ENCODE data around the gene CD8B.
"Not testable (repeated sequence)": the region's sequence is repeated elsewhere in the genome, so short reads cannot be mapped to it uniquely, and the experiment has no call there.

CD8B gene

DNA sequence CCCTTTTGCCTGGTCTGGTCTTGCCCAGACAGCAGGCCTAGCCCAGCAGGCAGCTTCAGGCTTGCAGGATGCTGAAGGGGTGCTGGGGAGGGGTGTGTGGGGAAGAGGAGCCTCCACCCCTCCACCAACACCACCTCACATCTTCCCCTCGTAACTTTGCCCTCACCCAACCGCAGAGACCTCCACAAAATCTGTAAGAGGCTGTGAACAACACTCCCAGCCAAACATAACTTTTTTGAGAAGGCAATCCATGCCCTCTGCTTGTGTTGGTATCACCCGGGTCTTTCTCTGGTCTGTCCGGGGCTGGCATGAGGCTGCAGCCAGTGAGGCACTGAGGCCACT lies 26.2 kb downstream of the CD8B start:
- DNase-seq: not testable (repeated sequence)

DNA sequence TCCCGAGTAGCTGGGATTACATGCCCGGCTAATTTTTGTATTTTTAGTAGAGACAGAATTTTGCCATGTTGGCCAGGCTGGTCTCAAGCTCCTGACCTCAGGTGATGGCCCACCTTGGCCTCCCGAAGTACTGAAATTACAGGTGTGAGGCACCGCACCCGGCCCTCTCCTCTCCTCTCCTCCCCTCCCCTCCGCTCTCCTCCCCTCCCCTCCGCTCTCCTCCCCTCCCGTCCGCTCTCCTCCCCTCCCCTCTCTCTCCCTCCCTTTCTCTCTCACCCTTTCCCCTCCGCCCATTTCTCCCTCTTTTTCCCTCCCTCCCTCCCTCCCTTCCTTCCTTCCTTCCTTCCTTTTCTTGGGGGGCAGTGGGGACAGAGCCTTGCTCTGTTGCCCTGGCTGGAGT lies 28.4 kb downstream of the CD8B start:
- DNase-seq: no peak

DNA sequence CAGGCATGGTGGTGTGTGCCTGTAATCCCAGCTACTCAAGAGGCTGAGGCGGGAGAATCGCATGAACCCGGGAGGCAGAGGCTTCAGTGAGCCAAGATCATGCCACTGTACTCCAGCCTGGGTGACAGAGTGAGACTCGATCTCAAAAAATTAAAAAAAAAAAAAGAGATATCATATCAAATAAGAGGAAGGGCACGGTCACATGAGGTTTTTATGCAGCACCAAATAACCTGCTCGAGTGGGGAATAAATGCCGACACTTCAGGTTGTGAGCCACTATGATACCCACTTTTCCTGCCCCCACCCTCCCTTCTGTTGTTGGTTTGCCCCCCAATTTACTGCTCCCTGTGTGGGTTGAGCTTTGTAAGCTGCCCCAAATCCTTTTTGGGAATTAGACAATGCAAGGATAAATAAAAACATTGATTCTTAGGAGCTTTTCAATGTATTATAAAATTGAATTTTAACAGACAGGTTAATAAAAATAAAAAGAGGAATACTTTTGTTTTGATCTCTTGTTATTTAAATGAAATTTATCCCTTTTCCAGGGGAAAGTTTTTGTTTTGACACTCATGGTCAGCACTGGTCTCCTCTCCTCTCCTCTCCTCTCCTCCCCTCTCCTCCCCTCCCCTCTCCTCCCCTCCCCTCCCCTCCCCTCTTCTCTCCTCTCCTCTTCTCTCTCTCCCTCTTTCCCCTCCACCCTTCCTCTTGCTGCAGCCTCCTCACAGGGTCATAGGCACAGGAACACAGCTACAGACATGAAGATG lies 29.2 kb downstream of the CD8B start:
- no peak for DNase-seq

DNA sequence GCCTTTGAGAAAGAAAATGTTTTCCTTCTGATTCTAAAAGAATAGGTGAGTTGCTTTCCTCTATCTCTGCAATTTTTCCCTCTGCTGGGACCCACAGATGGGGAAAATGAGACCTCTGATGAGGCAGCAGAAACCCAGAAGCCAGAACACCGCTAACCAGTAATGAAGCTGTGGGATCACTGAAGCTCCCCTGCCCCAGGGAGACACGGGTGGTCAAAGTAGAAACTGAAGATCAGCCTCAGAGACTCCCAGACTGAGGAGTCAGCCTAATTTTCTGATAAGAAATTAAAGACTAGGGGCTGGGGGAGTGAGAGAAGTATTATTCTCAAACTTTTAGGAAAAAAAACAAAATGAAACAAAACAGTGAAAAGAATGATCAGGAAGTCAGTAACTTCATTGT lies 30.1 kb downstream of the CD8B start:
- no peak for DNase-seq

DNA sequence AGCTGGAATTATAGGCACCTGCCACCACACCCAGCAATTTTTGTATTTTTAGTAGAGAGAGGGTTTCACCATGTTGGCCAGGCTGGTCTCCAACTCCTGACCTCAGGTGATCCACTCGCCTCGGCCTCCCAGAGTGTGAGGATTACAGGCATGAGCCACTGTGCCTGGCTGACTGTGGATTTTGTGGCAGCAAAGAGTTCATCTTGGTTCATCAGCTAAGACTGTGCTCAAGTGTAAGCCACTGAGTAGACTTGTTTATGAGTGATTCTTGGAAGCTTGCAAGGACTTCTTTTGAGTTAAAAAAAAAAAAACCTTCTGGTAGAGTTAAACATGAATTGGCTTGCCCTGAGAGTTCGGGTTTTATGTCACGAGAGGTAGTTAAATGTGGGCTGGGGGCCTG lies 34.7 kb downstream of the CD8B start:
- DNase-seq: no peak

DNA sequence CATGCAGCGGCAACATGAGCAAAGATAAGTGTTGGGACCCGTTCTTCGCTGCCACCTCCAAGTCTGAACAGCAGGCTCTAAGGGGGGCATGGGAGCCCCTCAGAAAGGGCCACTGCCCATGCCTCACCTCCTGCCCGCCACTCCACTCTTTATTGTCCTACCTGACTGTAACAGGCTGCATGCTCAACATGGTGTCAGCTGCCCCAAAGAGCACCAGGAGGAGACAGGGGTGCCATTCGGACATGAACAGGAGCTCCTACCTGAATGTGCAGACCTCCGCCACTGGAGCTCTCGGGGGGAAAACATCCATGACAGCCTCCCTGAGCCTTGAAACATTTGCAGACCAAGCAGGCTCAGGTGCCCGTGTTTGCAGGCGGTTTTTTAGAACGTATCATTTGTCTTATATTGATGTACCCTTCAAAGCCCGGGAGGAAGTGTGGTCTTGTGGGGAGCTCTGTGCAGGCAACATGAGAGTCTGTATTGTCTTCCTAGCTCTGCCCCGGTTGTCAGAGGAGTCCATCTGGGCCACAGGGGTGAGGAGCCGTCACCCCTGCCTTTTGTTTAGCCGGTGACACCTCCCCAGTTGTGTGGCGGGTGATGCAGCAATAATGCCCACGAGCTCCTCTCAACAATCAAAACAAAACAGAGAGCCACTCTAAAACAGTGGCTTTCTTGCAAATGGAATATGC lies 35.8 kb downstream of the CD8B start:
- no peak for DNase-seq

DNA sequence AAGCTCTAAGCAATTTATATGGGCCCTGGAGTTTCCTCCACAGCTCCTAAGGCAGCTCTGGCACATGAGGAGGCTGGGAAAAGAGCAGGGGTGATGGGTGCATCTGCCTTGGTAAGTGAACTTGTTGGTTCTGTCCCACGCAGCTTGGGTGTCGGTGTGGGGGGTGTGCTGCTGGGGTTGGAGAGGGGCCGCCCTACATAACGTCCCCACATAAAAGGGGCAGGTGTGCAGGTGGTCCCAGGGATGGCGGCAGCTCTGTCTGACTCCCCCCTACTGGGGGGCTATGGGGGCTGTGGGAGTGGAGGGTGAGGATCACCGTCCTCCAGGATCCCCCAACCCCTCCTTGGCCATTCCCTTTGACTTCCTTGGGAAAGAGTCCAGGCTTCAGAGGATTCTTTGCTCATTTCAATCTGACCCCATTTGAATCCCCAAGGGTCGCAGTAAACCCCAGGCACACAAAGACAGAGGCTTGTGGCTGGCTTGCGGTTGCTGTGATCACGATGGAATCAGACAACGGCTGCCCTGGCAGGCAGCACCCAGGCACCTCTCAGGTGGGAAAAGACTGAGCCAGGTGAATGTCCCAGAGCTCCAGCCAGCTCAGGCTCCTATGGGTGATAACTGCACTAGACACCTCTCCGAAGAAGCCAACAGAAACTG lies 36.5 kb downstream of the CD8B start:
- DNase-seq: no peak

DNA sequence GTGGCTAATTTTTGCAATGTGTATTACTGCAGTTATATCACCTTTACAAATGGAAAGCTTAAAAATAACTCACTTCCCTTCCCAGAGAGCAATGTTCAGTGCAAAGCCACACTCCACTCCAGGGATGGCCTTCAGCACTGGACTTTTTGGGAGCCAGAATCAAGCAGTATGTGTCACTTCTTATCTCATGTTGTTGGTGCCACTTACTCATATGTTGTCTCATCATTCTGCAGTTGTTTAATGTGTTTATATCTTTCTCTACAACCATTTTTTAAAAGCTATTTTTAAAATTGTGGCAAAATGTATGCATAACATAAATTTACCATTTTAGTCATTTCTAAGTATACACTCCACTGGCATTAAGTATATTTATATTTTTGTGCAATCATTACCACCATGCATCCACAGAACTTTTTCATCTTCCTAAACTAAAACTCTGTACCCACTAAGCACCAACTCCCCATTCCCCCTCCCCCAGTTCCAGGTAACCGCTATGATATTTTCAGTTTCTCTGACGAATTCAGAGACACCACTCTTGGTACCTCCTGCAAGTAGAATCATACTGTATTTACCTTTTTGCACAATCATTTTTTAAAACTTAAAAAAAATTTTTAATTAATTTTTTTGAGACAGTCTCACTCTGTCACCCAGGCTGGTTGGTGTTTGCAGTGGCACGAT lies 38.9 kb downstream of the CD8B start:
- no peak for DNase-seq

DNA sequence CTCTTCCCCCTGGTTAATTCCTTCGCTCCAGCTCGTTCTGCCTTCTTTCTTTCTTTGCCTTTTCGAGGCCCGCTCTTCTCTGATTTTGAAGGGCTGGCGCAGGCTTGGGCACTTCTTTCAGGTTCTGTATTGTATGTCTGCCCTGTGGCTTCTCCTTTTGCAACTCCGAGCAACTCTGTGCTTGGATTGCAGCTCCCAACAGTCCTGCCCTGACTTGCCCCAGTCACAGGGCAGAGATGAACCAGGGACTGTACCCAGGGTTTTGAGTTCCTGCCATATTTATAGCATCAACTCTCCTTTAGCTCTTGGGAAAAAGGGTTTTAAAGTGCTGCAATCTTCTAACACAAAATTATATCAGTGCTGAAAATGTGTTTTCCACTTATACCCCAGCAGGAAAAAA lies 39.8 kb downstream of the CD8B start:
- DNase-seq: no peak

DNA sequence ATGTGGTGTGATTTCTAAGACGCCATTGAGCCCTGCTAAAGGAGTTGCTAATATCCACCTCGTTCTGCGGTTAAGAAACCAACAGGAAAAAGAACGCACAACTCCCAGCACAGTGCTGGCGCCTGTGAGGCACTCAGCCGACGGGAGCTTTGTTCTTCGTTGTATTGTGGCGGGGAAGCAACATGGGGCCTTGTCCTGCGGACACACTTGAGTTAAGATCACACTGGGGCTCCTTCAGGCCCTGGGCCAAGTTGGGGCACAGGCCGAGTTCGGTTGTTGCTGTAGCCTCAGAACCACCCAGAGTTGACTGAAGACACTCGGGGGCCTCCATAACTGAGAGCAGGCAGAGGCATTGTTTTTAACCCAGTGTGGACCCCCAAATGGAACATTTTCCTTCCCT lies 40.4 kb downstream of the CD8B start:
- no peak for DNase-seq

DNA sequence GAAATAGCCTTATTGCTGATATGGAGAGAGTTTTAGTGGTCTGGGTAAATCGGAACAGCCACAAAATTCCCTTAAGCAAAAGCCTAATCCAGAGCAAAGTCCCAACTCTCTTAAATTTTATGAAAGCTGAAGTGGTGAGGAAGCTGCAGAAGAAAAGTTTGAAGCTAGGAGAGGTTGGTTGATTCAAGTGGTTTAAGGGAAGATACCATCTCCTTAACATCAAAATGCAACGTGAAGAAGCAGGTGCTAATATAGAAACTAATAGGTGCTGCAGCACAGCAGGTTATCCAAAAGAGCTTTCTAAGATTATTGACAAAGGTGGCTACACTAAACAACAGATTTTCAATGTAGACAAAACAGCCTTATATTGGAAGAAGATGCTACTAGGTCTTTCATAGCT lies 42.7 kb downstream of the CD8B start:
- no peak for DNase-seq

DNA sequence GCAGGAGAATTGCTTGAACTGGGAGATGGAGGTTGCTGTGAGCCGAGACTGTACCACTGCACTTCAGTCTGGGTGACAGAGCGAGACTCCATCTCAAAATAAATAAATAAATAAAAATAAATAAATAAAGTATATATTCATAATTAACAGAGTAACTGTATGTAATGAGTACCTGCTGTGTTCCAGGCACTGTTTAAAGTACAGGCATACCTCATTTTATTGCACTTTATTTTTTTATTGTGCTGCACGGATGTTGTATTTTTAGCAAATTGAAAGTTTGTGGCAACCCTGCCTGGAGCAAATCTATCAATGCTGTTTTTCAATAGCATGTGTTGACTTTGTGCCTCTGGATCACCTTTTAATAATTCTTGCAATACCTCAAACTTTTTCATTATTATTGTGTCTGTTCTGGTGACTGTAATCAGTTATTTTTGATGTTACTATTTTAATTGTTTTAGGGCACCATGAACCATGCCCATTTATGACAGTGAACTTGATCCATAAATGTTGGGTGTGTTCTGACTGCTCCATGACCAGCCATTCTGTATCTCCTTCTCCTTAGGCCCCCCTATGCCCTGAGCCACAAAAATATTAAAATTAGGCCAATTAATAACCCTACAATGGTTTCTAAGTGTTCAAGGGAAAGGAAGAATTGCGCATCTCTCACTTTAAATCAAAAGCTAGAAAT lies 43.4 kb downstream of the CD8B start:
- no peak for DNase-seq

DNA sequence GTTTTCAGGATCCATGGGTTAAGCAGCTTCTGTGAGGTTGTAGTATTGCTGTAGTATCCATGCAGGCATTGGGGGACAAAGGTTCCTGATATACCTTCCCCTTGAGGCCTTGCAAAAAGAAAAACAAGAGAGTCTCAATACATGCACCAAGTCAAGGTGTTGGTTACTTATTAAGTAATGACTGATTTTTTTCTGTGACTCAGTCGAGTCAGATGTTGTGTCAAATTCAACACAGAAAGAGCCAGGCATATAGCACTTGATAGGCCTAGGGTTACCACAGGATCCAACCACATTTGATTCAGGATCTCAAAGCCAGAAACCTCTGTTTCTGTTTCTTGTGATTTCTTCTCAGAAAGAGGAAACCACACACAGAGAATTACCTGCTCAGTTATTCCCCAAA lies 46.1 kb downstream of the CD8B start:
- DNase-seq: no peak

DNA sequence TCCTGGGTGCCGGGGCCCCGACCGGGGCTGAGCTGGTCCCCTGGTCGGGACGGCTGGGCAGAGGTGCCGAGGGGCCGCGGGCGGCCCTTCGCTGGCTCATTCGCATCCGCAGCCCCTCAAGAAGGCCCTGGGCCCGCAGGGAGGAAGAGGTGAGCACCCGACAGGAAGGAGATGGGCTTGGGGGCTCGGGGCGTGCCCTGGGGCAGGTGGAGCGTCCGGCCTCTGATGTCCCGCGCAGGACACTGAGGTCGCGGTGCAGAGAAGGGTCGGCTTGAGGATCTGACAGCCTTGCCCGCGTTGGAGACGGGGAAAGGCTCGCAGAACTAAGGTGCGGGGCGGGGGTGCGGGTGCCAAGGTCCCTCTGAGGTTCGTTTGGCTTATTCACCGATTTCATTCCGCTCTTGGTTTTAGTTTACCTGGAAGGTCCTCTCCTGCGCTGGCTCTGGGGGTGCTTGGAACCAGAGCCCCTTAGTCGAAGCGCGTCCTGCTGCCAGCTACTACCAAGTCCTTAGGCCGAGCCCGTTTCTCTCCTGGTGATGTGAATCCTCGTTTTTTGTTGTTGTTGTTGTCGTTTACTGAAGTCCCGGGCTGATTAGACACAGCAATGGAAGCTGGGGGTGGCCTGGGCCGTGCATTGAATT lies 52.1 kb downstream of the CD8B start:
- DNase-seq: peak in 1 of 4 experiments; percentile 4

DNA sequence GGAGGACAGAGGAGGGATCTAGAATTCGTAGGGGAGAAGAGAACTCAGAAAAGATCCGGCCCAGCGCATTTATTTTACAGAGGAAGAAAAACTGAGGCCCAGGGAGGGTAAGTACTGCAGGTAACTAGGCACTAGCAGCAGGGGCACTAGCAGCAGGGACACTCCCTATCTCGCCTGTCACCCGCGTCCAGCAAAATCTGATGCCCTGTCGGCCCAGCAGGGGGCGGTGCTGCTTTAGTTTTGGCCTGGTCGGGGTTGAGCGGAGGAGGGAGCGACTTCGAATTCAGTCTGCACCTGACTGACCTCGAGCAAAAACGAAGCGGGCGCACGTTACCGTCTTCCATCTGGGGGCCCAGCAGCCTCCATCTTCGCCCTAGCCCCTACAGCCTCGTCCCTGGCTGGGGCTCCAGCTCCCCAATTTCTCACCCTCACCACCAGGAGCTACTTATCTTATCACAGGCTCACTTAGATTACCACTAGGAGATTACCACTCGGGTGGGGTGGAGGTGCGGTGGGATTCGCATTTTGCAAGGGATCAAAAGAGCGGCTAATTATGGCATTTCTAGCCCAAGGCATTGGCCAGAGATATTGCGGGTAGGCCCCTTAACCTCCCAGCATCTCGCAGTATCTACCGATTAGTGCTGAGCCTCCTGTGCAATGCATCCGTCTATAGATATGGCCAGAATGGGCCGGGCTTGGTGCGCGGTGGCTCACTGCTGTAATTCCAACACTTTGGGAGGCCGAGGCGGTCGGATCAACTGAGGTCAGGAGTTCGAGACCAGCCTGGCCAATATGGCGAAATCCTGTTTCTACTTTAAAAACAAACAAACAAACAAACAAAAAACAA lies 53.1 kb downstream of the CD8B start:
- peak; percentile 82 to 91 (median 88) for DNase-seq

DNA sequence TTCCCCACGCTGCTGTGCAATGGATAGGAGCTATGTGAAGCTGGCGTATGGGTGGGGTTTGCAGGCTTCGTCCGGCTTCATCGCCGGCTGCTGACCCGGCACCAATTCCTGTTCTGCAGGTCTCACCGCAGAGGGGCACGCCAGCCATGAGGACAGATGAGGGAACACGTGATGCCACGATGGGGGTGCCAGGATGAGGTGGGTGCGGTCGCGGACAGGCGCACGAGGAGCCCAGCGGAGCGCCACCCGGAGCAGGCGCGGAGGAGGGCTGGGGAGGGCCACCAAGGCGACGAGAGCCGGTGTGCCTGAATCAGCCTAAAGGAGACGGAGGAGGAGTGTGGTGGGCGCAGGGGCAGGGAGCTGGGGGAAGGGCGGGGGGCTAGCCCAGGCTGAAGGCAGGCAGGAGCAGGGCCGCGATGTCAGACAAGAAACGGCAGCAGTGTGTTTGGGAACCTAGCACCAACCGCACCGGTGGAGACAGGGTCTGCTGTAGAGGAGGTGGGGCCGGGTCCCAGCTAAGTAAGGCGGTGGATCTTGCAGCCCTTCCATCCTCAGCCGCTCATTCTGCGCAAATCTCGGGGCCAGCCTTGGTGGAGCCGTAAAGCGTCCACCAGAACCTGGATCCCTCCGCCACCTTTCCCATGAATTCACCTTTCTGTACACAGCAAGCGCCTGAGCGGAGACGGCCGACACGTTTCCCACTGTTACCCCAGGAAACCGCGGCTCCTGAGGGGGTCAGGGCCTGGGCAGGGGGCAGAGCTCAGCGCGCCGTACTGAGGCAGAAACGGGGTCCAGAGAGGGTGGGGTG lies 54.0 kb downstream of the CD8B start:
- peak in 3 of 4 experiments; percentile 21 to 42 (median 22) for DNase-seq

DNA sequence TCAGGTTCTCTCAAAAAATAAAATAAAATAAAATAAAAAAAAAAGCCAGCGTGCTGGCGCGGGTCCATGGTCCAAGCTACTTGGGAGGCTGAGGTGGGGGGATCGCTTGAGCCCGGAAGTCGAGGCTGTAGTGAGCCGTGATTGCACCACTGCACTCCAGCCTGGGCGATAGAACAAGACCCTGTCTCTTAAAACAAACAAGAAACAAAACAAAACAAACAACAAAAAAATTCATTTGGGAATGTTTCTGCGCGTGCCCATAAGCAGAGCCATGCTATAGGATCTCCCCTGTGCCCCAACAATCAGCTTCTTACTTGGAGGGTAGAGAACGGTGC lies 54.6 kb downstream of the CD8B start:
- no peak for DNase-seq

DNA sequence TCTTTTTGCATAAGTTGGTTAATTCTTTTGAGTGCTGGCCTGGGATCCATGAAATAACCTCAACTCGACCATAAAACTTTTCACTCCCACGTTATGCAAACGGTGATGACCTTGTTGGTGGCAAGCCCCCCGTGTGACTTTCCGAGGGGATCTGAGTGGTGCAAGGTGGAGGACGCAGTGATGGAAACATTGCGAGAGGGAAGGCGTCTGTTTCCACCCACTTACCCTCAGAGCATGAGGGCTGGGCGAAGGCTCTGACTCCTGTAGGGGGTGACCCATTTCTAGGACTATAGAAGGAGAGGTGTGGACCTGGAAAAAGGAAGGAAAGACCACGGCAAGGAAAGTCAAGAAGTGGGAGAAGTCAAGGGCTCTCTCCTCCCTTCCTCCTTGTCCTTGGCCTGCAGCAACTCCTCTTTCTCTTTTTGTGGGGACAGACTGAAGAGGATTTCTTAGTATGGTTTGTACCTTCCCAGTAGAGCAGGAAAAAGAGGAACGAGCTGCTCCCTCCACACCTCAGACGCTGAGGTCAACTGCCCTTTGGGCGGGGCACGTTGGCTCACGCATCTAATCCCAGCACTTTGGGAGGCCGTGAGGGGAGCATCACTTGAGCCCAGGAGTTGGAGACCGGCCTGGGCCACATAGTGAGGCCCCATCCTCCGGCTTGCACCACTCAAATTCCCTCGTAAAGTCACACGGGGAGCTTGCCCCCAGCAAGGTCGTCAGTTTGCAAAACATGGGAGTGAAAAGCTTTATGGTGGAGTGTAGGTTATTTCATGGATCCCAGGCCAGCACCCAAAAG lies 55.4 kb downstream of the CD8B start:
- no peak for DNase-seq

DNA sequence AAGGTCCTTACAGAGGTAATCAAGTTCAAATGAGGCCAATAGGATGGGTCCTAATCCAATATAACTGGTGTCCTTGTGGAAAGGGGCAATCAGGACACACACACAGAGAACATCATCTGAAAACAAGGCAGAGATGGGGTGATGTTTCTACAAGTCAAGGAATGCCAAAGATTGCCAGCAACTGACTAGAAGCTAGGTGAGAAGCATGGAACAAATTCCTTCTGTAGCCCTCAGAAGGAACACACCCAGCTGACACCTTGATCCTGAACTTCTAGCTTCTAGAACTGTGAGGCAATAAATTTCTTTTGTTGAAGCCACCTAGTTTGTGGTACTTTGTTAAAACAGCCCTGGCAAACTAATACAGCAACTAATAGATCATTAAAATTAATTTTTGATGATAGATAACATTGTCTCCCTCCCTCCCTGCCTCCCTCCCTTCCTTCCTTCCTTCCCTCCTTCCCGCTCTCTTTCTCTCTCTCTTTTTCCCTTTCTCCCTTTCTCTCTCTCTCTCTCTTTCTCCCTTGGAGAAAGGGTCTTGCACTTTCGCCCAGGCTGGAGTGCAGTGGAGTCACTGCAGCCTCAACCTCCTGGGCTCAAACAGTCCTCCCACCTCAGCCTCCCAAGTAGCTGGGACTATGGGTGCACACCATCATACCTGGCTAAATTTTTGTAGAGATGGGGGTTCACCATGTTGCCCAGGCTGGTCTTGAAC lies 60.7 kb downstream of the CD8B start:
- DNase-seq: no peak

Measured in suppressor macrophage (primary cell).